K562 (cell line): ENCODE results near the gene CPLX1. TPM values are rescaled to one million over a fixed set of nuclear protein-coding genes. Genes with fewer than 3 reads are reported as not detected.

ENCODE experiments used
- BHLHE40 ChIP-seq: IDR thresholded peaks from 2 replicates; pipeline ENCODE4 v1.6.1; 2011; ENCODE audit warnings: low read length, improper control_type of control experiment
- DIDO1 ChIP-seq: fragments of 450-650 bp; IDR thresholded peaks from 2 replicates; pipeline ENCODE4 v1.6.1; 2016; ENCODE audit warnings: low read depth, missing biosample characterization, missing genetic modification characterization
- HDAC6 ChIP-seq: IDR thresholded peaks from 2 replicates; pipeline ENCODE4 v1.6.1; 2012; ENCODE audit warnings: low read depth, mild to moderate bottlenecking, control low read depth, inconsistent platforms, low read length, moderate library complexity
- ID3 ChIP-seq, 2 experiments: fragments of 250-450 bp in 1 of 2; fragments of 450-650 bp in 1 of 2; sonication (Bioruptor Pico) in 1 of 2; IDR thresholded peaks; 2 replicates each; pipeline versions ENCODE4 v1.6.1 to v1.8.0; 2016 to 2021; ENCODE audit warnings: mild to moderate bottlenecking in 2 of 2, moderate library complexity in 2 of 2, missing compliant biosample characterization in 1 of 2, missing genetic modification characterization in 1 of 2
- ILF3 ChIP-seq: fragments of 450-650 bp; IDR thresholded peaks from 2 replicates; pipeline ENCODE4 v1.6.1; 2018; ENCODE audit warnings: antibody characterized with exemption, mild to moderate bottlenecking, moderate library complexity, borderline replicate concordance
- MITF ChIP-seq: IDR thresholded peaks from 2 replicates; pipeline ENCODE4 v1.6.1; 2014; ENCODE audit warnings: antibody characterized with exemption
- RBFOX2 ChIP-seq: fragments of 200-400 bp; formaldehyde crosslinking; IDR thresholded peaks from 2 replicates; pipeline ENCODE4 v1.6.1; 2017; ENCODE audit warnings: low read depth, mild to moderate bottlenecking, low read length, moderate library complexity
- SIN3B ChIP-seq: fragments of 450-650 bp; IDR thresholded peaks from 2 replicates; pipeline ENCODE4 v1.6.1; 2017; ENCODE audit warnings: low read depth, mild to moderate bottlenecking, moderate library complexity
- SIX5 ChIP-seq, 2 experiments: IDR thresholded peaks; 2 replicates each; pipeline ENCODE4 v1.6.1; 2011; ENCODE audit warnings: low read length in 2 of 2, borderline replicate concordance in 1 of 2, low read depth in 1 of 2, mild to moderate bottlenecking in 1 of 2, moderate library complexity in 1 of 2; ENCODE audit not compliant: insufficient read depth in 1 of 2
- SMAD1 ChIP-seq: fragments of 150-350 bp; IDR thresholded peaks from 2 replicates; pipeline ENCODE4 v1.6.1; 2014; ENCODE audit warnings: low read length, low read depth; ENCODE audit not compliant: partially characterized antibody
- SMARCB1 ChIP-seq: IDR thresholded peaks from 2 replicates; pipeline ENCODE4 v1.6.1; 2011; ENCODE audit warnings: improper control_type of control experiment, low read depth; ENCODE audit not compliant: insufficient read length
- STAT5B ChIP-seq: fragments of 250-450 bp; sonication (Bioruptor Pico); IDR thresholded peaks from 2 replicates; pipeline ENCODE4 v1.8.0; 2021; ENCODE audit warnings: mild to moderate bottlenecking, inconsistent platforms
- TAF7 ChIP-seq: fragments of 450-650 bp; IDR thresholded peaks from 2 replicates; pipeline ENCODE4 v1.6.1; 2016; ENCODE audit warnings: missing genetic modification characterization, missing compliant biosample characterization
- TCF3 ChIP-seq: sonication (generic); formaldehyde crosslinking; IDR thresholded peaks from 2 replicates; pipeline ENCODE4 v1.4.0; 2020; ENCODE audit warnings: mild to moderate bottlenecking, missing genetic modification reagents
- TOE1 ChIP-seq, 2 experiments: fragments of 450-650 bp in 1 of 2; sonication (generic) in 1 of 2; formaldehyde crosslinking in 1 of 2; IDR thresholded peaks; 2 replicates each; pipeline versions ENCODE4 v1.7.1 to v1.8.0; 2016 to 2022; ENCODE audit warnings: borderline replicate concordance in 2 of 2, mild to moderate bottlenecking in 2 of 2, antibody characterized with exemption in 1 of 2, inconsistent platforms in 1 of 2, low read depth in 1 of 2, missing genetic modification reagents in 1 of 2, moderate library complexity in 1 of 2
- ZNF124 ChIP-seq: sonication (generic); formaldehyde crosslinking; IDR thresholded peaks from 2 replicates; pipeline ENCODE4 v1.8.1; 2022; ENCODE audit warnings: missing genetic modification reagents
- ZNF224 ChIP-seq: sonication (generic); formaldehyde crosslinking; IDR thresholded peaks from 2 replicates; pipeline ENCODE4 v1.8.0; 2022; ENCODE audit warnings: mild to moderate bottlenecking, missing genetic modification reagents
- ZNF639 ChIP-seq, 2 experiments: fragments of 200-800 bp in 1 of 2; sonication (Bioruptor generic) in 1 of 2; sonication (generic) in 1 of 2; formaldehyde crosslinking in 1 of 2; IDR thresholded peaks in 1 of 2; conservative IDR thresholded peaks in 1 of 2; 2 replicates each; pipeline versions ENCODE4 v1.5.0 to v1.6.1; 2016 to 2020; ENCODE audit warnings: missing compliant biosample characterization in 1 of 2, missing genetic modification characterization in 1 of 2, missing genetic modification reagents in 1 of 2
- ZNF830 ChIP-seq: fragments of 250-450 bp; sonication (Bioruptor Pico); IDR thresholded peaks from 2 replicates; pipeline ENCODE4 v1.5.0; 2021; ENCODE audit warnings: mild to moderate bottlenecking
- polyA plus RNA-seq, 8 experiments: library from polyadenylated mRNA; depleted of rRNA in 4 of 8; stranded (reverse) in 5 of 8; unstranded in 3 of 8; fragments of >200 nt; fragmentation: Nextera tagmentation in 2 of 8; fragmentation: Illumina TruSeq in 1 of 8; extraction: Ambion mirVana in 2 of 8; extraction: Trizol in 1 of 8; gene quantifications; 2 replicates each; pipeline versions ENCODE4 v1.2.1 to v1.2.3, GENCODE V29; 2011 to 2014; ENCODE audit warnings: inconsistent platforms in 1 of 8, missing spikeins in 1 of 8
- total RNA-seq, 7 experiments: library from RNA; depleted of rRNA in 6 of 7; stranded (reverse); fragments of >200 nt in 6 of 7; fragmentation: Illumina TruSeq in 2 of 7; extraction: Trizol in 2 of 7; gene quantifications; 2 replicates each; pipeline versions ENCODE4 v1.2.1 to v1.2.3, GENCODE V29; 2011 to 2021; ENCODE audit warnings: low replicate concordance in 1 of 7

Gene CPLX1
- total and polyA plus RNA-seq, 9 of the 15 experiments (the other 6 are each of a cell fraction or from before 2014, with no cell fraction given): 0.03 to 3.3 (median 0.17) TPM; not detected in 2

GRCh38 chr4:781493-782216 lies 44.3 kb downstream of the CPLX1 start (continued):
- TF ChIP-seq TOE1 (IDR thresholded peaks at IDR 0.05; ENCODE audit: borderline replicate concordance) (no peak; the same call in 1 of the 2 replicates), TOE1 (CRISPR knock-in tag; IDR thresholded peaks at IDR 0.05; ENCODE audit: borderline replicate concordance, low read depth) (no peak), STAT5B (no peak), ZNF830 (CRISPR knock-in tag) (0 out of 2 replicates have a peak, but pooled peaks have one; percentile 42), BHLHE40 (peak; percentile 91), ID3 (CRISPR knock-in tag; IDR thresholded peaks at IDR 0.05) (no peak), ID3 (tag; IDR thresholded peaks at IDR 0.05) (peak; percentile 59; the same call in 1 of the 2 replicates), ZNF124 (CRISPR knock-in tag) (no peak), DIDO1 (tag) (no peak), SIN3B (peak; percentile 85; the same call in 1 of the 2 replicates), ILF3 (no peak), SMAD1 (peak; percentile 82), ZNF639 (CRISPR knock-in tag; conservative IDR thresholded peaks at IDR 0.05 in 1 of 2, IDR thresholded peaks at IDR 0.05 in 1 of 2) (peak in 1 of 2 experiments; percentile 83; a peak in 2 of 4 replicates), ZNF224 (CRISPR knock-in tag) (no peak), TAF7 (tag) (peak; percentile 71; the same call in 1 of the 2 replicates), TCF3 (CRISPR knock-in tag) (peak; percentile 10; the same call in 1 of the 2 replicates), SMARCB1 (no peak), MITF (no peak), HDAC6 (no peak), RBFOX2 (peak; percentile 98), SIX5 (IDR thresholded peaks at IDR 0.05; ENCODE audit: borderline replicate concordance in 1 of 2, insufficient read depth in 1 of 2, low read depth in 1 of 2, low read length in 2 of 2) (no peak; a peak in 1 of 4 replicates)
